GM03348 (cell line): ENCODE results near the gene HLA-G.
"Not testable (repeated sequence)": the region's sequence is repeated elsewhere in the genome, so short reads cannot be mapped to it uniquely, and the experiment has no call there.

Experiments used
- DNase-seq: peaks from one replicate; pipeline ENCODE4 v3.0.0; 2012; ENCODE audit warnings: low spot score

HLA-G gene

DNA sequence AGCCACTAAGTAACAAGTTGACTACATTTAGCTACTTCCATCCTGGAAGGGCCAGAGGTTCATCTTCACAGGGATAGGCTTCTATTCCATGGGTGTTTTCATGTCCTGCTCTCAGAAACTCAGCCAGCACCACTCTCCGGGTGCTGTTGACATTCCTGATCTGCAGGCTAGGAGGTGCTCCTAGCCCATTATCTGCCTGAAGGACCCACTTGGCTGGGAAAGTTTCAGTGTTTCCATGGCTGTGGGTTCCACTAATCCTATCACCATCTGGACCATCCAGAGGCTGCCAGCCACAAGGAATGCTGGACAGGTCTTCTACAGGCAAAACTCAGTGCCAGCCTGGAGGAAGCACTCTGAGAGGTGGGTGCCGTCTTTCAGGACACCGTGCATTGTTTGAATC, 45.2 kb downstream of the HLA-G start:
- DNase-seq, result no peak

DNA sequence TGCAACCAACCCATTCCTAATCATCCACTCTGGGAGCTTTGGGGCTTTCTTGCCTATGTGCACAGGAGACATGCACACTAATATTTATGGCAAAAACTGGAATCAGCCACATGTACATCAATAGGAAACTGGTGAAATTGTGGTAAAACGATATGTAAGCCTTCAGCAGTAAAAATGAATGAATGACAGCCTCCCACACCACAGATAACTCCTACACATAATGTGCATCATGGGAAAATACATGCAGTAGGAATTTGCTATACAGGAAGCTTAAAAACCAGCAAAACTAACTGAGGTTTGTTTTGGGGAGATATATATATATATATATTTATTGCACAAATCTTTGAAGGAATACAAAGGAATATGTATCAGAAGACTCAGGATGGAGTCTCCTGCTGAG, 47.6 kb downstream of the HLA-G start:
- DNase-seq, result no peak

DNA sequence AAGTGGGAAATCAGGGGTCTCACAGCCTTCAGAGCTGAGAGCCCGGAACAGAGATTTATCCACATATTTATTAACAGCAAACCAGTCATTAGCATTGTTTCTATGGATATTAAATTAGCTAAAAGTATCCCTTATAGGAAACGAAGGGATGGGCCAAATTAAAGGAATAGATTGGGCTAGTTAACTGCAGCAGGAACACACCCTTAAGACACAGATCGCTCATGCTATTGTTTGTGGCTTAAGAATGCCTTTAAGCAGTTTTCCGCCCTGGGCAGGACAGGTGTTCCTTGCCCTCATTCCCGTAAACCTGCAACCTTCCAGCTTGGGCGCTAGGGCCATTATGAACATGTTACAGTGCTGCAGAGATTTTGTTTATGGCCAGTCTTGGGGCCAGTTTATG, 48.1 kb downstream of the HLA-G start:
- DNase-seq, result not testable (repeated sequence)
